B cell (primary cell): Measurements from ENCODE around the gene TBC1D25. TPM values are rescaled to one million over a fixed set of nuclear protein-coding genes. Genes with fewer than 3 reads are reported as not detected.

Experiments used
- ATAC-seq: fragments of 200-7000 bp; cut with Tn5 transposase; one replicate; pipeline ENCODE4 v1.10.0; 2021; ENCODE audit warnings: low read depth, mild to moderate bottlenecking, moderate number of reproducible peaks, moderate library complexity
- CTCF ChIA-PET: fragments of 350-600 bp; sonication (Branson Sonifier 250); formaldehyde crosslinking; loops from one replicate; lab custom pipeline; 2021; ENCODE audit warnings: antibody characterized with exemption, inconsistent platforms; lab: Charles Lee
- POLR2A ChIA-PET: fragments of 350-600 bp; sonication (Branson Sonifier 250); formaldehyde crosslinking; loops from one replicate; lab custom pipeline; 2021; ENCODE audit warnings: antibody characterized with exemption; lab: Charles Lee
- DNase-seq: peaks from one replicate; pipeline ENCODE4 v3.0.0; 2013
- H2AFZ ChIP-seq: 2 replicates; pipeline ENCODE4 v1.6.1; 2012; ENCODE audit warnings: mild to moderate bottlenecking, low read depth, low read length; ENCODE audit not compliant: insufficient read depth, poor library complexity, severe bottlenecking
- H3K27ac ChIP-seq, 2 donors: 1 replicate in 1 of 2; 2 replicates in 1 of 2; pipeline ENCODE4 v1.5.1; 2012 to 2013; ENCODE audit warnings: low read length in 2 of 2, mild to moderate bottlenecking in 2 of 2, moderate library complexity in 1 of 2
- H3K27me3 ChIP-seq, 4 experiments: fragments of 200-600 bp in 1 of 4; sonication (generic) in 1 of 4; replicated peaks in 1 of 4; 1 replicate in 2 of 4; 2 replicates in 2 of 4; pipeline versions ENCODE4 v1.6.1 to v1.7.0; 2013 to 2016; ENCODE audit warnings: low read length in 3 of 4, mild to moderate bottlenecking in 2 of 4, mixed read lengths in 1 of 4, moderate library complexity in 1 of 4; ENCODE audit not compliant: insufficient read depth in 4 of 4, control insufficient read depth in 3 of 4; ENCODE audit errors: control extremely low read depth in 1 of 4
- H3K36me3 ChIP-seq, 2 experiments: replicated peaks in 1 of 2; 1 replicate in 1 of 2; 2 replicates in 1 of 2; pipeline versions ENCODE4 v1.6.1 to v1.7.1; 2013; ENCODE audit warnings: low read length in 1 of 2; ENCODE audit not compliant: insufficient read depth in 2 of 2, control insufficient read depth in 1 of 2; ENCODE audit errors: control extremely low read depth in 1 of 2, extremely low read depth in 1 of 2
- H3K4me1 ChIP-seq, 2 donors: fragments of 200-600 bp in 1 of 2; sonication (generic) in 1 of 2; 1 replicate in 1 of 2; 2 replicates in 1 of 2; pipeline versions ENCODE4 v1.5.1 to v1.6.1; 2013 to 2017; ENCODE audit warnings: low read length in 2 of 2; ENCODE audit not compliant: control insufficient read depth in 2 of 2, insufficient read depth in 2 of 2
- H3K4me2 ChIP-seq: replicated peaks from 2 replicates; pipeline ENCODE3; 2012; ENCODE audit warnings: mild to moderate bottlenecking, low read depth, low read length; ENCODE audit not compliant: poor library complexity, severe bottlenecking
- H3K4me3 ChIP-seq, 5 experiments: fragments of 200-600 bp in 1 of 5; sonication (generic) in 1 of 5; 1 replicate in 3 of 5; 2 replicates in 2 of 5; pipeline versions ENCODE4 v1.5.1 to v1.7.0; 2011 to 2016; ENCODE audit warnings: low read length in 4 of 5, mild to moderate bottlenecking in 4 of 5, low read depth in 2 of 5, control low read depth in 1 of 5, moderate library complexity in 1 of 5; ENCODE audit not compliant: insufficient read depth in 1 of 5; ENCODE audit errors: control extremely low read depth in 1 of 5, extremely low read depth in 1 of 5
- H3K79me2 ChIP-seq: fragments of 200-600 bp; sonication (generic); one replicate; pipeline ENCODE4 v1.6.0; 2016; ENCODE audit warnings: low read length; ENCODE audit not compliant: control insufficient read depth, insufficient read depth
- H3K9ac ChIP-seq: fragments of 200-600 bp; sonication (generic); 2 replicates; pipeline ENCODE4 v1.6.1; 2017; ENCODE audit warnings: mild to moderate bottlenecking, low read length, moderate library complexity
- H3K9me3 ChIP-seq, 3 donors: one replicate each; pipeline versions ENCODE4 v1.6.1 to v1.7.1; 2013; ENCODE audit warnings: low read length in 2 of 3; ENCODE audit not compliant: control insufficient read depth in 2 of 3, insufficient read depth in 1 of 3; ENCODE audit errors: control extremely low read depth in 1 of 3
- H4K20me1 ChIP-seq: 2 replicates; pipeline ENCODE4 v1.6.0; 2012; ENCODE audit warnings: mild to moderate bottlenecking, low read length; ENCODE audit not compliant: insufficient read depth, control insufficient read depth, poor library complexity, severe bottlenecking
- H3K27ac Mint-ChIP-seq: one replicate; pipeline ENCODE4 v1.8.0; 2021; ENCODE audit warnings: mixed read lengths
- H3K27me3 Mint-ChIP-seq: one replicate; pipeline ENCODE4 v1.8.0; 2021; ENCODE audit warnings: mixed read lengths
- H3K4me1 Mint-ChIP-seq: one replicate; pipeline ENCODE4 v1.8.0; 2021; ENCODE audit warnings: mixed read lengths
- H3K4me3 Mint-ChIP-seq: one replicate; pipeline ENCODE4 v1.8.0; 2021; ENCODE audit warnings: mixed read lengths
- H3K9me3 Mint-ChIP-seq: one replicate; pipeline ENCODE4 v1.8.0; 2022; ENCODE audit warnings: mixed read lengths; ENCODE audit not compliant: insufficient read depth
- CTCF ChIP-seq: fragments of 200-600 bp; IDR thresholded peaks from one replicate; pipeline ENCODE4 v1.8.0; 2022; ENCODE audit warnings: antibody characterized with exemption, mild to moderate bottlenecking
- EZH2 ChIP-seq: IDR thresholded peaks from 2 replicates; pipeline ENCODE4 v1.6.1; 2012; ENCODE audit warnings: borderline replicate concordance, low read depth, mild to moderate bottlenecking, moderate library complexity, low read length; ENCODE audit not compliant: insufficient read depth, poor library complexity, severe bottlenecking
- WGBS: methylation state at CpG from one replicate; pipeline ENCODE4 v1.1.5; 2013; ENCODE audit warnings: missing lambda C conversion rate; ENCODE audit not compliant: insufficient coverage; 5-methylcytosine and 5-hydroxymethylcytosine counted together
- intact Hi-C: fragments of 100-400 bp; cut with micrococcal nuclease; formaldehyde crosslinking; loops from one replicate; pipeline ENCODE4 v1.10.0; 2022
- polyA plus RNA-seq: library from polyadenylated mRNA; depleted of rRNA; stranded (reverse); fragments of >200 nt; gene quantifications from 2 replicates; pipeline ENCODE4 v1.2.3, GENCODE V29; 2012
- total RNA-seq, 2 donors: library from RNA; stranded (reverse); fragments of 120-200 nt in 1 of 2; gene quantifications; 1 replicate in 1 of 2; 2 replicates in 1 of 2; pipeline versions ENCODE4 v1.2.3 to v1.2.4, GENCODE V29; 2013 to 2022

The TBC1D25 gene
- total and polyA plus RNA-seq, 2 donors (not counting 1 experiment from before 2014, with no cell fraction given): 24.6 to 31.5 TPM

GRCh38 chrX:48514126-48514806 is 25.2 kb upstream of the TBC1D25 start:
- ChIA-PET CTCF (interaction anchor here (0.6 kb wide), 1 partner anchor 1968 kb away, joined by 3 read pairs; no protein-coding TSS in a partner anchor), POLR2A (no interaction called here)
- Mint-ChIP-seq H3K4me3 (no peak overlapping the region), H3K27me3 (no peaks in the 10 kb centered on the region), H3K9me3 (no peaks in the 10 kb centered on the region), H3K4me1 (peaks cover 7% of the 10 kb centered on the region), H3K27ac (no peak overlapping the region)
- H3K9ac ChIP-seq: no peak overlapping the region
- DNase-seq (no peak), ATAC-seq (no peak)
- no peak overlapping the region for H3K27ac ChIP-seq
- no peak overlapping the region for H3K4me2 ChIP-seq
- WGBS: 67% methylated on average over 1 of the region's 16 CpGs
- TF ChIP-seq CTCF (no peak), EZH2 (no peak)
- H3K36me3 ChIP-seq: no peaks in the 10 kb centered on the region
- H2AFZ ChIP-seq: no peak overlapping the region
- peaks cover 0 to 5% of the 10 kb centered on the region in 2 donors for H3K4me1 ChIP-seq
- no peaks in the 10 kb centered on the region for H3K9me3 ChIP-seq
- intact Hi-C loops: no loop called here
- no peaks in the 10 kb centered on the region for H3K27me3 ChIP-seq
- H3K4me3 ChIP-seq: no peak overlapping the region
- no peaks in the 10 kb centered on the region for H3K79me2 ChIP-seq
- H4K20me1 ChIP-seq: no peaks in the 10 kb centered on the region

DNA sequence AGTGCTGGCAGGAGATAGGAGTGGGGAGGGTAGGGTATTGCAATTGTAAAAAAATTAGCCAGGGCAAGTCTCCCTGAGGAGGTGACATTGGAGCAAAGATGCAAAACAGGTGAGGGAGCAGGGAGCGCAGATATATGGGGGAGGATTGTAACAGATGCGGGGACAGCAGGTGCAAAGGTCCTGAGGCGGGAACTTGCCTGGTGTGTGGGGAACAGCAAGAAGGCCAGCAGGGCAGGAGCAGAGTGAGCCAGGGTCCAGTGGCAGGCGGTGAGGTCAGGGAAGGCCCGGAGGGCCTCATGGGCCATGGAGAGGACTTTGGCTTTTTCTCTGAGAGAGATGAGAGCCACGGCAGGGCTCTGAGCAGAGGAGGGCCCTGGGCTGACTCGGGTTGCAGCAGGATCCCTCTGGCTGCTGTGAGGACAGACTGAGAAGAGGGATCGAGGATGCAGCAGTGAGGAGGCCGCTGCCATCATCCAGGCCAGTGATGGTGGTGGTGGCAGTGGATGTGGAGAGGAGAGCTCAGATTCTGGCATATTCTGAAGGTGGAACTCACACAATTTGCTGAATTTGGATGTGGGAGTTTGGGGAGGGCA is 24.6 kb upstream of the TBC1D25 start:
- Mint-ChIP-seq H3K27me3 (no peaks in the 10 kb centered on the region), H3K27ac (no peak overlapping the region), H3K4me3 (no peak overlapping the region), H3K4me1 (peaks cover 1% of the 10 kb centered on the region), H3K9me3 (no peaks in the 10 kb centered on the region)
- Histone ChIP-seq H4K20me1 (no peaks in the 10 kb centered on the region), H3K9ac (no peak overlapping the region), H3K36me3 (no peaks in the 10 kb centered on the region), H3K79me2 (no peaks in the 10 kb centered on the region), H3K4me1 (no peaks in the 10 kb centered on the region), H3K9me3 (no peaks in the 10 kb centered on the region), H3K27me3 (no peaks in the 10 kb centered on the region), H3K4me3 (no peak overlapping the region), H3K27ac (no peak overlapping the region), H2AFZ (no peak overlapping the region), H3K4me2 (no peak overlapping the region)
- DNase-seq (no peak), ATAC-seq (no peak)
- WGBS: 97% methylated on average over 4 of the region's 9 CpGs
- ChIA-PET POLR2A (no interaction called here), CTCF (interaction anchor here (0.6 kb wide), 1 partner anchor 1967 kb away, joined by 3 read pairs; no protein-coding TSS in a partner anchor)
- intact Hi-C loops: no loop called here
- TF ChIP-seq CTCF (no peak), EZH2 (no peak)
